GM21423 (cell line): Measurements from ENCODE around the gene NEDD8.

Source experiments
- ATAC-seq: cut with Tn5 transposase; IDR thresholded peaks from one replicate; pipeline ENCODE4 v1.9.1; 2021; ENCODE audit warnings: mild to moderate bottlenecking, moderate library complexity; ENCODE audit not compliant: unreplicated experiment

NEDD8 gene

GRCh38 chr14:24182110-24182882 is 49.9 kb downstream of the NEDD8 start:
- ATAC-seq: no peak

GRCh38 chr14:24181371-24182077 is 50.6 kb downstream of the NEDD8 start:
- ATAC-seq: no peak

GRCh38 chr14:24179961-24180796 is 52.0 kb downstream of the NEDD8 start:
- ATAC-seq: no peak

- ATAC-seq: no peak
Observed at GRCh38 chr14:24179294-24179960, 52.7 kb downstream of the NEDD8 start.

- no peak for ATAC-seq
Observed at GRCh38 chr14:24178399-24179178, 53.6 kb downstream of the NEDD8 start.

- no peak for ATAC-seq
Observed at GRCh38 chr14:24177891-24178290, 54.3 kb downstream of the NEDD8 start.

- no peak for ATAC-seq
Observed at GRCh38 chr14:24177041-24177825, 54.9 kb downstream of the NEDD8 start.

- ATAC-seq: no peak
Observed at GRCh38 chr14:24176599-24176998, 55.6 kb downstream of the NEDD8 start.

- no peak for ATAC-seq
Observed at GRCh38 chr14:24172871-24173281, 59.3 kb downstream of the NEDD8 start.

- no peak for ATAC-seq
Observed at GRCh38 chr14:24172261-24172860, 59.8 kb downstream of the NEDD8 start.

GRCh38 chr14:24171422-24172260 is 60.5 kb downstream of the NEDD8 start, which contains the start of gene REC8:
Gene REC8, plus strand, starts transcription at chr14:24172080. Its CDS starts 473 bp downstream, at chr14:24172553.
- peak; percentile 83 for ATAC-seq

- no peak for ATAC-seq
Observed at GRCh38 chr14:24167469-24168114, 64.6 kb downstream of the NEDD8 start.
